Eye (tissue), 1 donor: ENCODE data around the gene LRRN2.

Experiments used
- DNase-seq: peaks from one replicate; pipeline ENCODE4 v3.0.0-alpha.2; 2015

The LRRN2 gene

DNA sequence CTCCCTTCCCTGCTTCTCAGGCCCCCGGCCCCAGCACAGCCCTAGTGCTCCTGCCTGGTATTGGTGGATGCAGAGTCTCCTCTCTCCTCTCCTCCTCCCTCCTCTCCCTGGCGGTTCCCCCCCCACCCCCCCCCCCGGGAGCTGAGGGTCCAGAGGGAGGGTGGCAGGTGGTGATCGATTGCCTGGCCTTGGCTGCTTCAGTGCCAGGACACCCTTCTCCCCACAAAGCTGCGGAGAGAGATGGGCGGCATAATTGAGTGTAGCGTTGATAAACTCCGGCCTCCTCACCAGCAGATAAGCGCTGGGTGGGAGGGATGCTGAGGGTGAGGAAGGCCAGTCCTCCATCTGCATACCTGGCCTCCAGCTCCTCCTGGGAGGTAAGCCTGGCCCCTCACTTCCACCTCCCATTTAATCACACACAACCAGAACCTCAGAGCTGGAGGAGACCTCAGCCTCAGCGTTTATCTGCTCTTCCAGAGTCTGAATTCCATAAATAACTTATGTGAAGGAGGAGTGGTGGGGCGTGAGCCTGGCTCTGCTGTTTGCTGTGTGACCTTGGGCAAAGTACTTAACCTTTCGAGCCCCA lies 60.8 kb downstream of the LRRN2 start:
- DNase-seq: peak; percentile 64

DNA sequence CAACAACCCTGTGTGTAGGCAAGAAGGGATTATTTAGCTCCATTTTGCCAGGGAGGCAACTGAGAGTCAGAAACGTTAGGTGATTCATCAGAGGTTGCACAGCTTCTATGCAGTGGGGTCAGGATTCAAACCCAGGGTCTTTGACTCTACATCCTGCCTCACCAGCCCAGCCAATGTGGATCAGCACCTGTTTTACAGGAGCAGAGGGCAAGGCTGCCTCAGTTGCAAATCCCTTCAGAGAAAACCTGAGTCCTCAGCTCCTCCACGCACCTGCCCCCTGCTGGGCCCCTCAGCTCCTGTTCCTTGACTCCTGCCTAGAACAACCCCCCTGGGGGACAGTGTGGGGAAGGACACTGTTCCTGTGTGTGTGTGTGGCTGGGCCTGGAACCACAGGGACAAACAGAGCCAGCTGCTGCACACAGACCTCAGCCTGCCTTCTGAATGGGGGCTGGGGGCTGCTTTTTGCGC lies 61.6 kb downstream of the LRRN2 start:
- DNase-seq: no peak

DNA sequence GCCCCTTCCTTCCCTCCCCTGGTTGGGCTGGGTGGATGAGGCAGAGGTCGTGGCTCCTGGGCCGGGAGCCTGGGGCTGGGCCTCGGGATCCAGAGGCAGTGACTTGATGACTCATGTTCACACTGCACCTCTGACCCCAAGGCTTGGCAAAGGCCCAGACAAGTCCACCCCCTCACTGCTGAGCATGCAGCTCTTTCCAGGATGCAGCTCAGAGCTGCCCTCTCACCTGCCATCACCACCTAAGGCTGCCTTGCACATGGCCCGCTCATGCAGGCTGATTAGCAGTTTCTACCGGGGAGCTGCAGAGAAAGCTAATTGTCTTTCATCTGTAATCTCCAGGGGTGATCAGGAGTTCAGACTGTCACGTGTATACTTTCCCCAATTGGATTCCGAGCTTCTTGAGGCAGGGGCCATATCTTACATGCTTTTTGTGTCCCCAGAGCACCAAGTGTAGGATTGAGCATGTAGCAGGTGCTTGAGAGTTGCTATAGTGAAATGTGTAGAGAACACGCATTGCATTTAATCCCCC lies 62.1 kb downstream of the LRRN2 start:
- peak; percentile 70 for DNase-seq

DNA sequence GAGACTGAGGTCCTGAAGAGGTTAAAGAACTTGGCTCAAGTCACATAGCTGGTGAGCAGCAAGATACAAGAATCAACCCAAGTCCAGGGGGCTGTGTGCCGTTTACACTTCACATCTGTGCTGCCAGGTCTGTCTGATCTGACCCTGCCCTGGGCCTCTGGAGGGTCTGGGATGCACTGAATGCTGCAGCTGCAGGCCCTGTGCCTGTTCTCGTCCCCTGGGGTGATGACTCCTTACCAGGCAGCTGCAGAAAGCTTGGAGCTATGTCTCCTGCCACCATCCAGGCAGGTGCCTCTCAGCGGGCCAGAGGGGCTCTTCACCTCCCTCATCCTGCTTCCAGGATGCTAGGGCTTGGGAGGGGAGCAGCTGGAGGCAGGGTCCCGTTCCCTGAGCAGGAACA lies 63.5 kb downstream of the LRRN2 start:
- no peak for DNase-seq

DNA sequence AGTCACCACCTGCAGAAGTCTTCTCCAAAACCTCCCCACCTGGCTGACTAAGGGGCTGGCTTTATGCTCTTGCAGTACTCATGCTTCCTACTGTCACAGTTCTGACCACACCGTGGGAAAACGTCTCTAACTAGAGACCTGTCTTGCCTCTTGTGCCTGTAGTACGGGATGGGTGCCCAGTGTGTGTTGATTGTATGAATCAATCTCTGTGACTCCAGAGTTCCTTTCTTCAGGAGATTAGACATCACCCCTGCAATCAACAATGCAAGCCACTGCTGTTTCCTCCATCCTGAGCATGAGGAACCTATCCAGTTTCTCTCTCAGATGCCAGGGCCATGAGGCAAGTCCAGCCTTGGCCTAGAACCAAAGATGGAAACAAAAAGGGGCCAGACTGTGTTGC lies 64.1 kb downstream of the LRRN2 start:
- no peak for DNase-seq

DNA sequence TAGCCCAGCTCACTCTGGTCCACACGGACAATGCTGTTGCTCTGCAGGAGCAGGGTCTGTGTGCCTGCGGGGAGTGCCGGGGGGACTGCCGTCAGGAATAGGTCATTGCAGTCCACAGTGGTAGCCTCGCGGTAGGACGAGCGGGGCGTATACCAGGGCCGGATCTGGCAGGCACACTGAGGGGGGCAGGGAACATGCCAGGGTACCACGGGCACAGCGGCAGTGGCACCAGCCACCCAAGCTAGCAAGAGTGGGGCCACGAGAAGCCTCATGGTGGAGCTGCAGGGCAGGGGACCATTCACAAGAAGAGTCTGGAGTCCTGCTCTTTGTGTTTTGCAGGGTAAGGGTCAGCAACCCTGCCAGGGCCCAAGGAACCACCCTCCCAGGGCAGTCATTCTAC lies 65.8 kb downstream of the LRRN2 start:
- no peak for DNase-seq

DNA sequence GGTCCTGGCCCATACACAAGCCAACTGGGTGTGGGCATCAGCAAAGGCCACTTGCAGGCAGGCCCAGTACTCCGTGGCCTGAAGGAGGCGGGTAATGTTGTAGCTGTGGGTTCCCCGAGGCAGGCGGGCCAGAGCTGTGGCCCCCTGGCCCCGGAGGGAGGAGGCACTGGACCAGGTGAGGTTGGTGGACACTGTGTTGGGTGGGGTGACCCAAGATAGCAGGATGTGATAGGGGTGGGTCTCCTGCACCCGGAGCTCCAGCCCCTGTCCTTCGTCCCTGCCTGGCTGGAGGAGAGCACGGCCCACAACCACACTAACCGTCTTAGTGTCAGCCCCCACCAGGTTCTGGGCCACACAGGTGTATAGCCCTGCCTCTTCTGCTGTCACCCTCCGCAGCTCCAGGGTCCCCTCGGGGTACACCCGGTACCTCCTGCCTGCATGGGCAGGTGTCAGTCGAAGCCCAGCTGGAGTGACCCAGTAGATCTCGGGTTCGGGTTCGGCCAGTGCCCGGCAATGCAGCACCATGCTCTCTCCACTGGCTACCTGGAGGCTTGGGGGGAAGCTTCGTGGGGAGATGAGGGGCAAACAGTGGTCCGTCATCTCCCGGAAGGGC lies 67.3 kb downstream of the LRRN2 start:
- DNase-seq: no peak

DNA sequence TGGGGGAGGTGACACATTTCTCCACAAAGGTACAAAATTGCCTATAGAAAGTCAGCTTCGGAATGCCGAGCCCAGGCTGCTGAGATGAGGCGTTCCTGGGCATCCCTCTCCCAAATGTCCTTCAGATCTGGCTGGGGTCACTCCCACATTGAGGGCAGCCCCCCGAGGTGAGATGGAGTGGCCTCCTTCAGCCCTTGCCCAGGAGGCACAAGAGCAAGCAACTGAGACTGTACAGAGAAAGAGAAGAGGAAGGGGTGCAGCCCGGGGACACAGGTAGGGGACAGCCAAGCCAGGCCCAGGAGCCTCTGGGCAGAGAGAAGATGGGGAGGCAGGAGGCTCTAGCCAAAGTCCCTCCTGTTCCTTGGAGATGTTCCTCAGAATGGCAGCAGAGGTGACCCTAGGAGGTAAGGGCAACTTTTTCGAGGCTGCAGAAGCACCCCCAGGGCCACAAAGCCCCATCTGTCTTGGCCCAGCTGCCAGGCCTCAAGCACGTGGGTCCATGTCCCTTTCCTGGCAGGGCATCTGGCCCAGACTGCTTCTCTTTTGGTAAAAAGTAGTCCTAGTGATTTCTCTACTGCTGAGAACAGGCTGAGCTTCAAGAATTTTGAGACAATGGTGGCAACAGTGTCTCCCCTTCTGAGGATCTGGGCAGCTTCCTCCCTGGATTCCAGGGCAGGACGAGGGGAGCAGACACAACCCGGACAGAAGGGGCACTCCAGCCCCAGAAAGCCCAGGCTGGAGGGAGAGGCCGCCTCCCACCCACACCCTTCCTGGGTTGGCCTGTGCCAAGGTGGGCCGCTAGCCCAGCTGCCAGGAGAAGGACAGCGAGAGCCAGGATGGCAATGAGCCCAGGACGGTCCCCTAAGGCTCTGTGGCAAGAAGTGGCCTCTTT lies 68.0 kb downstream of the LRRN2 start:
- DNase-seq: no peak

DNA sequence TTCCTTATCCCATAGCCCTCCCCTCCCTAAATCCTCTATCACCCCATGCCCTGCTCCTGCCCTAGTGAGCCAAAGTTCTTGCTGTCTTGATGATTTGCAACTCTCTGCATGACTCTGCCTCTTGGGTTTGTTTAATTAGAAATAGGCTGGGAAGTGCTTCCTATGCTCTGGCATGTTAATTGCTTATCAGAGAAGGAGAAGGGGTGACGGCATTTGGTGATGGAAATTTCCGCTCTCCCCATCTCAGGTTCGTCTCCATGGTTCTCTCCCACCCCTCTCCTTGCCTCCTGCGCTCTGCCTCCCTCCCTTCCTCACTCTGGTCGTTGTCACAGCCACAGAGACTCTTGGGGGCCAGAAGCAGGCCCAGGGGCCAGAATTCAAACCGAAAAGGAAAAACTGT lies 68.9 kb downstream of the LRRN2 start:
- DNase-seq: no peak

DNA sequence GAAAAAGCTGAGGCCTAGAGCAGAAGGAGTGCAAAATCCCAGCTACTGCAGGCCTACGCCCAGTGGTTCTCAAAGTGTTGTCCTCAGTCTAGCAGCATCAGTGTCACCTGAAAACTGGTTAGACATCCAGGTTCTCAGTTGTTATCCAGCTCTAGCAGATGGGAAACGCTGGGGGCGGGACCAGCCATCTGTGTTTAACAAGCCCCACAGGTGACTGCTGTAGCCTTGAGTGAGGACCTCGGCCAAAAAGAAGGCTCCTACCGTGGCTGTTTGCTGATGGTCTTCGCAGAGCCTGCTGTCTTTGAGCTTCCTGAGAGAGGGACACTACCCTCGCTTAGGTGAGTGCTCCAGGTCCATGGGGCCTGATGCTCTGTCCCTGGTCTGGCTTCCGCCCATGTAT lies 69.7 kb downstream of the LRRN2 start:
- no peak for DNase-seq

DNA sequence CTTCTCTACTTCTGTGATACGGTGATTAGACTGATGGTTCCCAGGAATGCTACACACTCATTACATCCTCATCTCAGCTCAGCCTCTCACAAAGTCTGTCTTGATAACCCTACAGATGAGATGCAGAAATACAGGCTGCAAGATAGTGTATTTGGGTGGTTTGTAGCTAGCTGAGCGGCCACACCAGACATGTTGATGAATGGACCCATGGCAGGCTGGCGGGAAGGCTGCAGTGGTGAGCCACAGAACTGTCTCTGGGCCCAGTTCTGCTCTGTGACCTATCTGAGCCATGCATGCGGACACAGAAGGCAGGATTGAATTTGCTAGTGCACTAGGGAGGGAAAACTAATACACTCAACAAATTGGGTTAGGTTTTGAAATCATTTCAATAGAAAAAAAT lies 71.9 kb downstream of the LRRN2 start:
- DNase-seq: no peak

DNA sequence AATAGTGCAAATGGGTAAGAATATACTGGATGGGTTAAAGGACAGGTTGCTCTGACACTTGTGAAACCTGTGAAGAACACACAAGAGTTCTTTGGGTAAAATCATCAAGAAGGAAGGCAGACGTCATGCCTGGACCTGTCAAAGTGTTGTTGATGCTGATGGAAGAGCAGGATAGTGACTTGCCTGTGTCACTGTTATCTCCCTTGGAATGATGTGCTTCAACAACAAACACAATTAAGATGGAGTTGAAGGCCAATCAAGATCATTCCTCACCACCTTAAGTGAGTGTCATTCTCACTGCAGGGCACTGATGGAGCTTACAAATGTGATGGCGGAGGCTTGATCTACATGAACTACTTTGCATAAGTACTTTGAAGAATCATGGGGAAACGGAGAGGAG lies 73.2 kb downstream of the LRRN2 start:
- no peak for DNase-seq

DNA sequence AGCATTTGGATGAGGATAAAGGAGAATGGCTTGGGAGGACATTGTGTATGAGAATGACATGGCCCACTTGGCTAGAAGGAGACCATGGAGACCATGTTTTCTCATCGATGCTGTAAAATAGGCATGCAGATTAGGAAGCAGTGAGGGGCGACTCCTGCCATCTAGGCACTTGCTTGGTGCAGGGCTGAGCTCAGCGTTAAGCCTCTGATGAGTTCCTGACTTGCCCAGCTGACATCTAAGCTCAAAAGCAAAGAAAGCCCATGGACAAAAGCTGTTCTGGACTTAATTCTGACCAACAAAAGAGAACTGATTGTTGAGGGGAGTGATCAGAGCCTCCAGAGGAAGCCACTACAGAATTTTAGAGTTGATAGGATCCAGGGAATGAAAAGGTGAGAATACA lies 74.5 kb downstream of the LRRN2 start:
- DNase-seq: no peak

DNA sequence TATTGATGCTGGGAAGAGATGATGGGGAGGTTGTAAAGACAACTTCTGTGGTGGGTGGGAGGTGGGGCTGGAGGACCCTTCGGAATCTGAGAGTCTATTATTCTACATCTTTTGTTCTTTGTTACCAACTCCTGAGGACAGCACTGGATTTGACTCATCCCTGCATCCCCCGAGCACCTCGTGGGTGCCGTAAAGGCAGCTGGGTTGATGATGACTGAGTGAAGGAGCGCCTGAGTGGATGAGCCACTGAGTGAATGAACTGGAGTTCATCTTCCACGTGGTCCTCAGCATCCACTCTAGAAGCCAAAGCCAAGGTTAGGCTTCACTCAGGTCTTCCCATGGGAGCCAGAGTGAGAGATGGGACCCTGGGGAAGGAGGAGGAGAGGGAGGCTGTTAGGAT lies 77.6 kb downstream of the LRRN2 start:
- DNase-seq: no peak

DNA sequence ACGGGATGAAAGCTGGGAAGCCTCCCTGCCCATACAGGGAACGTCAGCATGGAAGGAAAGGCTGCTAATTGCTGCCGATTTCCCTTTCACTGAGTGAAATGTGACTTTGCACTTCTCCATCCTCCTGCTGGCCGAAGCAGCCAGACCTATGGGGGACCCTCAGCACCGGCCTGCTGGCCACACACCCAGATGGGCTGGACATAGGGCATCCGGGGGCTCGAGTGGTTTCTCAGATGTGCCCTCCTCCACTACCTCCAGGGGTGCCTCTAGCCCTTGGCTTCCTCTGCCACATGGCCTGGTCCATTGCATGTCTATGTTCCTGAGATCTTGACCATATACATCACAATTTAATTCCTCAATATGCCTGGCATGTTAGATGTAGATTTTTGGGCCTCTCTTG lies 79.7 kb downstream of the LRRN2 start:
- no peak for DNase-seq

DNA sequence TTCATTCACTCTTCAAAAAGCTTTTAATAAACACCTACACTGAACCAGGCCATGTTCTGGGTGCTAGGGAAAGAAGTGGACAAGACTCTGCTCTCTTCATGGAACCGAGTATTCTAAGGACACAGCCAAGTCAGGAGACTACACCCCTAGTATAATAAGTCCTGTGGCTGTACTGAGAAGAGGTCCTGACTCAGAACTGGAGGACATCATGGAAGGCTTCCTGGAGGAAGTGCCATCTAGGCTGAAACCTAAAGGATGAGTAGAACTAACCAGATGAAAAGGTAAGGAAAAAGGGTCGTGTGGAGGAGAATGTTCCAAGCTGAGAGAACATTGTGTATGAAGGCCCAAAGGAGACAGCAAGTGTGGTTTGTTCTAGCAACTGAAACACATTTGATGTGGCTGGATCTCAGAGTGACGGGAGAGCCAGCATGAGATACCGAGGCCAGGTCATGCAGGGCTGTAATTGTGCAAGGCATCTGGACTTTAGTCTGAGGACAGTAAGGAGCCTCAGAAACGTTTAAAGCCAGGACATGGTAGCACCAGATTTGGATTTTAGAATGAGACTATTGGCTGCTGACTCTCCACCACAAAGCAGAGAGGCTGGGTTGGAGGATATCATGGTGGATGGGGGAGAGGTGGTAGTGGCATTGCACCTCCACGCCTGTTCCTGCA lies 82.5 kb downstream of the LRRN2 start:
- no peak for DNase-seq

DNA sequence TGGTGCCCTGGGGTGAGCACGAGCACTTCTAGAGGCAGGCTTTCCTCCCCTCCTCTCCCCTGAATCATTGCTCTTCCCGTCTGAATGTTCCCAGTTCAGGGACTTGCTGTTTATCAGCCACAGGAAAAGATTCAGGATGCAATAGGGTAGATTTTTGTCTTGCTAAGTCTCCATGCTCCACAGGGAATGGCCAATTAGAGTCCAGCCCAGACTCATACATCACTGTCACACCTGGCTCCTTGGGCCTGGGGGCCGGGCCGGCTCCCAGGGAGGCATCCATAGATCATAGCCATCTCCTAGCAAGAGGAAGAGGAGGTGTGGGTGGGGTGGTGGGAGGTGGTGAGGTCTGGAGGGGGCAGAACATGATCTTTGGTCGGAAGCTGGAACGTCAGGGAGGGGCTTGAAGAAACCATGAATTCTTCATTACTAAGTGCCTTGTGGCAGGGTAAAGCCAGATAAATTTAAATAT lies 83.4 kb downstream of the LRRN2 start:
- peak; percentile 53 for DNase-seq

DNA sequence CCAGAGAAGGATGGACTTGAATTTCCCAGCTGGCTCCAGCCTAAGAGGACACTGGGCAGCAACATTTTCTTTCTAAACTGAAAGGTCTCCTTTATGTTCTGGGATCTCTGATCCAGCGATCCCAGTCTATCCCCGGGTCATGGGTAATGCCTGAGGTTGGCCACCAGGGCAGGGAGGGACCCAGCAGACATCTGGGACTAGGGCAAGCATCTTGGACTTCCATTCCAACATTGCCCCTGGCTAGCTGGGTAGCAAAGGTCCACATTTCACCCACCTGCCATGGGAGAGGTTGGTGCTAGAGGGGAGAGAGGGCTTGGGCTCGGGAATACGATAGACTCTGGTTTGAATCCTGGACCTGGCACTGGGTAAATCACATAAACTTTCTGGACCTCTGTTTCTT lies 84.6 kb downstream of the LRRN2 start:
- DNase-seq: peak; percentile 33

DNA sequence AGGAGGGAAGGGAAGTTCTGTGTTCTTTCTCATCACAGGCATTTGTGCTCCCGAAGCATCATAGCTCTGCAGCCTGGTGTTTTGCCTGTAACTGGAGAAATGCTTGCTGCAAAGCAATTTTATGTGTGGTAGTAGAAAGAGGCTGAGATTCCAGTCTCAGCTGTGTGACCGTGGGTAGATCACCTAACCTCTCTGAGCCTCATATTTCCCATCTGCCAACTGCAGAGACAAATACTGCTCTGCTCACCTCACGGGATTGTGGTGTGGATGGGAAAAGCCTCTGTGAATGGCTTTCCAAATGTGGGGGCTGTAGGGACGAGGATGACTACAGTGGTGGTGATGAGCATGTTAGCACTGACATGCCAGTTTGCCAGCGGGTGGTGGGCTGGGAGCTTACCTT lies 85.3 kb downstream of the LRRN2 start:
- DNase-seq: no peak

DNA sequence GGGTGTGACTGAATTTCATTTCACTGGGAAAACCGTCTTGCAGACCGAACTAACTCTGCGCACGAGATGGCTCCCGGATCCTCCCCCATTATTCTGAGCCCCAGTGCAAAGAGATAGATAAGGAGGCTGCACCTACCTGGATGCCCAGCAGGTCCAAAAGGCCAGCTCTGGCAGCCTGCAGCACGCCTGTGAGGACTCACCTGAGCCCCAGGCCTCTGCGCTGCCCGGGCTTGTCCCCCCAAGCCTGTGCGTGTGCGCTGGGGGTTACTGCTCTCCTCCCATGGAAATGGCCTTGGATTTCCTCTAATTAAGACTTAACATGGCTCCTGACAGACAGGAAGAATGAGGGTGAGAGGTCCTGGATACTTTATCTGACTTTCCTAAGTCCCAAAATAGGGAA lies 85.9 kb downstream of the LRRN2 start:
- no peak for DNase-seq

DNA sequence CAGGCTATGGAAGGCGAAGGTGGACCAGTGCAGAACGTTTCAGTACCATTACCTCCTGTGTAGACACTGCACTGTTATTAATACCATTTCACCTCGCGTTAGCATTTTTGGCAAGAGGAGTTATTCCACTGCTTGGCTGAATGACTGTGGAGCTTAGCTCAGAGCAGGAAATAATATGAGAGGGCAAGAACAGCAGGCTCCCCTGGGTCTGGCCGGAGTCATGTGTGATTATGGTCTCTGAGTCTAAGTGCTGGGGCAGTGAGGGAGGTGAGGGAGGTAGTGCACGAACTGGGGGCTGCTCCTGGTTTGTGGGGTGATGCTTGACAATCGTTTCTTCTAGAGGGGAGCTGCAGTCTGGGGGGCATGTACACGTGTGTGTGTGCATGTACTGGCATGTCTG lies 86.4 kb downstream of the LRRN2 start:
- DNase-seq: peak; percentile 16

DNA sequence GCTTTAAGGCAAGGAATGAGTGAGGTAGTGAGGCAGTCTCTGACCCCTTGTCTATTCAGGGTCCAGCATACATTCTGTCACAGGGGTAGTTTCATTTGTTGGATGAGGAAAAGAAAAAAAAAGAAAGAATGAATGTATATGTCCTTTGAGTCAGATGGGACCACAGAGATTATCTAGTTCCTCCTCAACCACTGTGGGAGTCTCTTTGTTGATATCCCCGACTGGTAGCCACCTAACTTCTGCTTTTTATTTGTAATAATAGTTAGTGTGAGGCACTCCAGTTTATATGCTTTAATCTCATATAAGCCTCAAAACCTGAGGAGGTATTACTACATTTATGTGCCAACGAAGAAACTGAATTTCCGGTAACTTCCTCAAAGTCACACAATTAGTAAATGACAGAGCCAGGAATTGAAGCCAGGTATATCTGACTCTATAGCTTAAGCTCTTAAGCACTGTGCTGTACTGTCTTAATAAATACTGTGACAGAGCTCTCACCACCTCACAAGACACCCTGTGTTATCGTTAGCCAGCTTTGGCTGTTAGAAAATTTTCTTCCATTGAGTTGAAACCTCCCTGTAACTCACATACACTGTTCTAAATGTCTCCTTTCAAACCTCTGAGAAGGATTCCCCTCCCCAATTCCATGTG lies 87.1 kb downstream of the LRRN2 start:
- no peak for DNase-seq
